Effector memory CD8-positive, alpha-beta T cell (primary cell): ENCODE measurements around the gene FNDC1.
A peak's percentile ranks its signal among the peaks of the same experiment; 100 is the strongest.
"Not testable (repeated sequence)": the region's sequence is repeated elsewhere in the genome, so short reads cannot be mapped to it uniquely, and the experiment has no call there.

Experiments
- ATAC-seq: fragments of 150-1000 bp; cut with Tn5 transposase; replicated peaks from 2 replicates; pipeline ENCODE4 v1.10.0; 2021; ENCODE audit warnings: mild to moderate bottlenecking, moderate library complexity
- DNase-seq, 3 experiments: peaks; one replicate each; pipeline ENCODE4 v3.0.0; 2021
- H3K27ac Mint-ChIP-seq, 2 donors: one replicate each; pipeline ENCODE4 v1.8.0; 2022; ENCODE audit warnings: mild to moderate bottlenecking in 2 of 2, mixed read lengths in 2 of 2, moderate library complexity in 2 of 2
- H3K27me3 Mint-ChIP-seq, 2 donors: one replicate each; pipeline ENCODE4 v1.8.0; 2022; ENCODE audit warnings: mixed read lengths in 2 of 2
- H3K36me3 Mint-ChIP-seq: one replicate; pipeline ENCODE4 v1.8.0; 2022; ENCODE audit warnings: mild to moderate bottlenecking, moderate library complexity, mixed read lengths; ENCODE audit not compliant: insufficient read depth
- H3K4me1 Mint-ChIP-seq, 2 donors: one replicate each; pipeline ENCODE4 v1.8.0; 2022; ENCODE audit warnings: low read depth in 2 of 2, mixed read lengths in 2 of 2
- H3K4me3 Mint-ChIP-seq, 2 donors: one replicate each; pipeline ENCODE4 v1.8.0; 2022; ENCODE audit warnings: mild to moderate bottlenecking in 2 of 2, mixed read lengths in 2 of 2, moderate library complexity in 2 of 2
- H3K9me3 Mint-ChIP-seq, 2 donors: one replicate each; pipeline ENCODE4 v1.8.0; 2022; ENCODE audit warnings: mixed read lengths in 2 of 2
- total RNA-seq, 9 experiments: gene quantifications; one replicate each; lab custom pipeline; 2026; lab: John Stamatoyannopoulos, UW

The FNDC1 gene
- 0 to 0.12 (median 0) reads per million in 9 experiments for total RNA-seq

GRCh38 chr6:159169193-159169555 lies at the start of gene FNDC1:
Gene FNDC1, plus strand, starts transcription at chr6:159169400. Its CDS starts 197 bp downstream, at chr6:159169597.
- Mint-ChIP-seq H3K9me3 (no peaks in the 10 kb centered on the region), H3K27me3 (peaks cover 79 to 96% of the 10 kb centered on the region in 2 donors), H3K27ac (no peak within 1 kb of the TSS), H3K4me3 (peak within 1 kb of the TSS; percentile 69 to 84), H3K4me1 (peaks cover 9 to 12% of the 10 kb centered on the region in 2 donors), H3K36me3 (no peaks in the 10 kb centered on the region)
- peak; percentile 78 for ATAC-seq
- DNase-seq = peak; percentile 20 to 45 (median 30)

- Mint-ChIP-seq H3K27me3 (peaks cover 0 to 9% of the 10 kb centered on the region in 2 donors), H3K36me3 (no peaks in the 10 kb centered on the region), H3K4me3 (no peak overlapping the region), H3K4me1 (peaks cover 0 to 2% of the 10 kb centered on the region in 2 donors), H3K27ac (peak overlapping the region in 1 of 2 donors; percentile 64), H3K9me3 (no peaks in the 10 kb centered on the region)
- ATAC-seq (no peak), DNase-seq (no peak)
Observed at GRCh38 chr6:159119791-159120190, 49.4 kb upstream of the FNDC1 start.

- no peaks in the 10 kb centered on the region for H3K36me3 Mint-ChIP-seq
- no peak overlapping the region for H3K27ac Mint-ChIP-seq
- no peak for ATAC-seq
- H3K4me3 Mint-ChIP-seq = no peak overlapping the region
- H3K4me1 Mint-ChIP-seq = no peaks in the 10 kb centered on the region
- peaks cover 0 to 9% of the 10 kb centered on the region in 2 donors for H3K27me3 Mint-ChIP-seq
- DNase-seq = no peak
- H3K9me3 Mint-ChIP-seq = no peaks in the 10 kb centered on the region
Observed at GRCh38 chr6:159121486-159121885, 47.7 kb upstream of the FNDC1 start.

GRCh38 chr6:159122453-159122852 lies 46.7 kb upstream of the FNDC1 start:
- no peak overlapping the region for H3K27ac Mint-ChIP-seq
- ATAC-seq = no peak
- H3K36me3 Mint-ChIP-seq = no peaks in the 10 kb centered on the region
- H3K4me1 Mint-ChIP-seq = no peaks in the 10 kb centered on the region
- H3K27me3 Mint-ChIP-seq = peaks cover 0 to 9% of the 10 kb centered on the region in 2 donors
- no peaks in the 10 kb centered on the region for H3K9me3 Mint-ChIP-seq
- DNase-seq = no peak
- no peak overlapping the region for H3K4me3 Mint-ChIP-seq

- DNase-seq, H3K27ac Mint-ChIP-seq, H3K27me3 Mint-ChIP-seq, H3K4me3 Mint-ChIP-seq, H3K36me3 Mint-ChIP-seq, ATAC-seq, H3K4me1 Mint-ChIP-seq, H3K9me3 Mint-ChIP-seq: not testable (repeated sequence)
Observed at GRCh38 chr6:159123831-159124230, 45.4 kb upstream of the FNDC1 start.

DNA sequence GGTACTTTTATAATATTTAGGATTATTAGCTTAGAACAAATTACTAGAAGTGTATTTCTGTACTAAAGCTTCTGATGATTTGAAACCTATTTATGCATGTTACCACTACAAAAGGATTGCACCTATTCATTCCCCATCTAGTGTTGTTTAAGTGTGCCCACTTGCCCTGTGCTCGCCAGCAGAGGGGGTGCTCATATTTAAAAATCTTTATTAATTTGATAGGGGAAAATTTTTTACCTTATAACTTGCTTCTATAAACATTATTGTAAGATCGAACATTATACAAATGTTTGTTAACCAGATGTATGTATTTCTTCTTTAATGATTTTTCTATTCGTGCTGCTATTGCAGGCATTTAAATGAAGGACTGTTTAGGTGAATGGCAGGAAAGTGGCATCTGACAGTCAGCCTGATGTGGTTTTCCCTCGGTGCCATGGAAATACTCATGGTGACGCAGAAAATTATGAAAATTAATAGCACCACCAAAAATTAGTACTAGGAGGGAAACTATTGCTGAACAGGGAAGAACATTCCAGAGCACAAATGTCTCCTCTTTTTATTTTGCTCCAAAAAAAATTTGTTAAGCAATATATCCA lies 44.1 kb upstream of the FNDC1 start:
- H3K9me3 Mint-ChIP-seq = no peaks in the 10 kb centered on the region
- H3K4me3 Mint-ChIP-seq = no peak overlapping the region
- H3K27ac Mint-ChIP-seq = no peak overlapping the region
- no peaks in the 10 kb centered on the region for H3K36me3 Mint-ChIP-seq
- ATAC-seq = no peak
- H3K4me1 Mint-ChIP-seq = no peaks in the 10 kb centered on the region
- peaks cover 0 to 9% of the 10 kb centered on the region in 2 donors for H3K27me3 Mint-ChIP-seq
- DNase-seq = no peak

- Mint-ChIP-seq H3K4me3 (no peak overlapping the region), H3K9me3 (no peaks in the 10 kb centered on the region), H3K4me1 (no peaks in the 10 kb centered on the region), H3K36me3 (no peaks in the 10 kb centered on the region), H3K27ac (no peak overlapping the region), H3K27me3 (peaks cover 0 to 9% of the 10 kb centered on the region in 2 donors)
- ATAC-seq = no peak
- no peak for DNase-seq
Observed at GRCh38 chr6:159125951-159126352, 43.2 kb upstream of the FNDC1 start.

DNA sequence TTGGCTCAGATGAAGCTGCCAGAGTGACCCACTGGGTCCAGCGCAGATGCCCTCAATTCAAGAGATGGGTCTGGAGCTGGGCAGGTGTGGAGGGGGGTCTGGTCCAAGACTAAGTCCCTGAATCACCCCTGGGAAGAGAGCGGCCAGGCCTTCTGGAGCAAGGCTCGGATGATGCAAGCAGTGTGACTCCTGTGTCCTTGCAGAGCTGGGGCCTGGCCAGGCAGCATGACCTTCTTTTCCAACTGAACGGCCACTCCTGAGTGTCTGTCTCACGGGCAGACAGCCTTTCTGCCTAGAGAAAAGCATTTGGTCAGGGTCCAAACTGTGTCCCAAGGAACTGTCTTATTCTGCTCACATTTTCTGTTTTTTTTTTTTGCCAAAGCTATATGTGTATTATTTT lies 42.6 kb upstream of the FNDC1 start:
- ATAC-seq (no peak), DNase-seq (no peak)
- Mint-ChIP-seq H3K36me3 (peaks cover 2% of the 10 kb centered on the region), H3K27ac (no peak overlapping the region), H3K9me3 (no peaks in the 10 kb centered on the region), H3K4me1 (no peaks in the 10 kb centered on the region), H3K4me3 (no peak overlapping the region), H3K27me3 (peaks cover 0 to 9% of the 10 kb centered on the region in 2 donors)

- H3K4me3 Mint-ChIP-seq = no peak overlapping the region
- H3K4me1 Mint-ChIP-seq = no peaks in the 10 kb centered on the region
- no peak overlapping the region for H3K27ac Mint-ChIP-seq
- peaks cover 3% of the 10 kb centered on the region for H3K36me3 Mint-ChIP-seq
- no peak for ATAC-seq
- no peak for DNase-seq
- H3K9me3 Mint-ChIP-seq = no peaks in the 10 kb centered on the region
- peaks cover 0 to 9% of the 10 kb centered on the region in 2 donors for H3K27me3 Mint-ChIP-seq
Observed at GRCh38 chr6:159127701-159128100, 41.5 kb upstream of the FNDC1 start.

DNA sequence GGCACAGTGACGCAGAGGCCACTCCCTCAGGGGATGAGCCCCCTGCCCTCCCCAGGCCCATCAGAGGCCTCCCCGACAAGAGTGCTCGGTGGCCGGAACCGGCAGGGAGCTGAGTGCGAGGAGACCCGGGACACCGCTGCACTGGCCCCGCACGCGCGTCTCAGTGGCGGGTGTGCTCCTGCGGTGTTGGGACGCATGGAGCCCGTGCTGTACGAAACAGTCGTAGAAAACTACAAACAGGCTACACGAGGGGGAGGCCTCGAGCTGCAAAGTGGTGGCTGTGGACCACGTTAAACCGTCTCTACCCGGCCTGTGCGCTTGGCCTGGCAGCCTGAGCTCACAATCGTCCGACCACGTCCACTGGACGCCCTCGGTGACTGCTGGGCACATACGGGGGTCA lies 40.2 kb upstream of the FNDC1 start:
- Mint-ChIP-seq H3K36me3 (peaks cover 3% of the 10 kb centered on the region), H3K4me3 (no peak overlapping the region), H3K27me3 (no peaks in the 10 kb centered on the region), H3K27ac (no peak overlapping the region), H3K4me1 (no peaks in the 10 kb centered on the region), H3K9me3 (no peaks in the 10 kb centered on the region)
- no peak for ATAC-seq
- DNase-seq = no peak

GRCh38 chr6:159130846-159131245 lies 38.4 kb upstream of the FNDC1 start:
- peaks cover 3 to 6% of the 10 kb centered on the region in 2 donors for H3K4me1 Mint-ChIP-seq
- H3K27me3 Mint-ChIP-seq = no peaks in the 10 kb centered on the region
- no peak for ATAC-seq

DNA sequence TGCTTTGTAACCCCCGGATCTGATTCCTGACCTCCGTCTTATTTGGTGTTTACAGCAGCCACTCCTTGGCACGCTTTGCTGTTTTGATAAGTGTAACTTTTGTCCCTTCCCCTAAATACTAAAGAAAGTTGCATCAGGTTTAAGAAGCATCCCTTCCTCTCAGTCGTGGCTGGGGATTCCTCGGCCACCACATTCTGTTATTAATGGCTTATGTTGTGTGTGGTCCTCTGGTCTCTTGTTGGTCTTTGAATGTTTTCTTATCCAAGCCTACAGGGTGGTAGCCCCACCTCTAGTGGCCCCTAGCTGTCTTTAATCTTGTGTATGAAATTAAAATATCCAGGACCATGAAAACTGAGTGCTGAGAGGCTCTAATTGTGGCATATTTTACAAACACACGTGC lies 37.5 kb upstream of the FNDC1 start:
- H3K27me3 Mint-ChIP-seq = peaks cover 0 to 8% of the 10 kb centered on the region in 2 donors

More at GRCh38 chr6:159130846-159131245, 38.4 kb upstream of the FNDC1 start:
- Mint-ChIP-seq H3K4me3 (no peak overlapping the region), H3K9me3 (no peaks in the 10 kb centered on the region), H3K27ac (no peak overlapping the region), H3K36me3 (peaks cover 3% of the 10 kb centered on the region)
- DNase-seq = no peak

GRCh38 chr6:159132664-159133063 lies 36.5 kb upstream of the FNDC1 start:
- Mint-ChIP-seq H3K4me1 (peaks cover 3 to 6% of the 10 kb centered on the region in 2 donors), H3K36me3 (peaks cover 3% of the 10 kb centered on the region), H3K9me3 (no peaks in the 10 kb centered on the region), H3K27ac (no peak overlapping the region), H3K4me3 (no peak overlapping the region), H3K27me3 (peaks cover under 1 to 17% of the 10 kb centered on the region in 2 donors)
- DNase-seq = no peak
- ATAC-seq = no peak

More for the DNA sequence above, 37.5 kb upstream of the FNDC1 start:
- no peaks in the 10 kb centered on the region for H3K9me3 Mint-ChIP-seq
- H3K36me3 Mint-ChIP-seq = peaks cover 3% of the 10 kb centered on the region
- DNase-seq = no peak
- ATAC-seq = no peak
- no peak overlapping the region for H3K4me3 Mint-ChIP-seq
- peaks cover 3 to 6% of the 10 kb centered on the region in 2 donors for H3K4me1 Mint-ChIP-seq
- H3K27ac Mint-ChIP-seq = no peak overlapping the region

GRCh38 chr6:159134701-159135364 lies 34.4 kb upstream of the FNDC1 start:
- DNase-seq (peak; percentile 78 to 83 (median 79)), ATAC-seq (peak; percentile 96)
- no peaks in the 10 kb centered on the region for H3K9me3 Mint-ChIP-seq
- H3K27me3 Mint-ChIP-seq = peaks cover 12 to 38% of the 10 kb centered on the region in 2 donors
- peaks cover 3% of the 10 kb centered on the region for H3K36me3 Mint-ChIP-seq
- H3K4me1 Mint-ChIP-seq = peaks cover 3 to 6% of the 10 kb centered on the region in 2 donors
- H3K4me3 Mint-ChIP-seq = no peak overlapping the region
- peak overlapping the region in 1 of 2 donors; percentile 35 for H3K27ac Mint-ChIP-seq
